GM23338 (cell line): ENCODE data around the gene KDM4B. TPM values are rescaled to one million over a fixed set of nuclear protein-coding genes. Genes with fewer than 3 reads are reported as not detected.

Experiments used
- ATAC-seq: fragments of 200-7000 bp; cut with Tn5 transposase; 3 replicates; pipeline ENCODE4 v1.9.1; 2020
- DNase-seq: peaks from one replicate; pipeline ENCODE4 v3.0.0-alpha.2; 2015; ENCODE audit warnings: low spot score
- H2AFZ ChIP-seq: fragments of 200-600 bp; sonication (generic); 2 replicates; pipeline ENCODE4 v1.8.0; 2016; ENCODE audit warnings: antibody characterized with exemption, mild to moderate bottlenecking, moderate library complexity
- H3F3A ChIP-seq: fragments of 200-600 bp; sonication (generic); replicated peaks from 2 replicates; pipeline ENCODE4 v1.8.0; 2017; ENCODE audit warnings: antibody characterized with exemption, mixed run types, low read depth
- H3K27ac ChIP-seq: fragments of 200-600 bp; sonication (generic); 2 replicates; pipeline ENCODE4 v1.6.1; 2016; ENCODE audit warnings: low read depth
- H3K27me3 ChIP-seq: fragments of 200-600 bp; sonication (generic); 2 replicates; pipeline ENCODE4 v1.8.0; 2016; ENCODE audit warnings: mild to moderate bottlenecking, mixed run types, moderate library complexity; ENCODE audit not compliant: insufficient read depth
- H3K36me3 ChIP-seq: fragments of 200-600 bp; sonication (generic); 2 replicates; pipeline ENCODE4 v1.8.0; 2016; ENCODE audit warnings: mild to moderate bottlenecking; ENCODE audit not compliant: insufficient read depth
- H3K4me1 ChIP-seq: fragments of 200-600 bp; sonication (generic); 2 replicates; pipeline ENCODE4 v1.8.0; 2016; ENCODE audit warnings: mild to moderate bottlenecking, moderate library complexity; ENCODE audit not compliant: insufficient read depth
- H3K4me2 ChIP-seq: fragments of 200-600 bp; sonication (generic); 2 replicates; pipeline ENCODE4 v1.7.1; 2017; ENCODE audit warnings: mixed run types
- H3K4me3 ChIP-seq: fragments of 200-600 bp; sonication (generic); 2 replicates; pipeline ENCODE4 v1.6.1; 2016; ENCODE audit warnings: mixed run types
- H3K79me2 ChIP-seq: fragments of 200-600 bp; sonication (generic); replicated peaks from 2 replicates; pipeline ENCODE4 v1.8.0; 2017; ENCODE audit warnings: mild to moderate bottlenecking; ENCODE audit not compliant: insufficient read depth
- H3K9me2 ChIP-seq: fragments of 200-600 bp; sonication (generic); 2 replicates; pipeline ENCODE4 v1.8.0; 2017; ENCODE audit not compliant: insufficient read depth
- H4K20me1 ChIP-seq: fragments of 200-600 bp; sonication (generic); replicated peaks from 2 replicates; pipeline ENCODE4 v1.8.0; 2017; ENCODE audit warnings: mild to moderate bottlenecking; ENCODE audit not compliant: insufficient read depth
- H3K27ac Mint-ChIP-seq: 2 replicates; pipeline ENCODE4 v1.8.0; 2020; ENCODE audit warnings: inconsistent platforms, mild to moderate bottlenecking, moderate library complexity, mixed read lengths
- H3K27me3 Mint-ChIP-seq: 3 replicates; pipeline ENCODE4 v1.8.0; 2022; ENCODE audit warnings: low read depth, mild to moderate bottlenecking, moderate library complexity, mixed read lengths, inconsistent platforms; ENCODE audit not compliant: insufficient read depth, poor library complexity
- H3K36me3 Mint-ChIP-seq: 3 replicates; pipeline ENCODE4 v1.8.0; 2021; ENCODE audit warnings: low read depth, mild to moderate bottlenecking, inconsistent platforms, moderate library complexity, mixed read lengths
- H3K4me1 Mint-ChIP-seq: 3 replicates; pipeline ENCODE4 v1.8.0; 2020; ENCODE audit warnings: mild to moderate bottlenecking, inconsistent platforms, mixed read lengths
- H3K4me3 Mint-ChIP-seq: 3 replicates; pipeline ENCODE4 v1.8.0; 2021; ENCODE audit warnings: moderate library complexity, mild to moderate bottlenecking, inconsistent platforms, mixed read lengths
- H3K9me3 Mint-ChIP-seq: 3 replicates; pipeline ENCODE4 v1.8.0; 2020; ENCODE audit warnings: moderate library complexity, mild to moderate bottlenecking, inconsistent platforms, mixed read lengths
- CTCF ChIP-seq, 2 experiments: fragments of 200-600 bp in 1 of 2; sonication (generic) in 1 of 2; conservative IDR thresholded peaks; 2 replicates each; pipeline versions ENCODE4 v1.5.1 to v1.6.1; 2016 to 2017; ENCODE audit warnings: antibody characterized with exemption in 2 of 2, low read depth in 2 of 2, mild to moderate bottlenecking in 2 of 2, moderate library complexity in 1 of 2
- ETS1 ChIP-seq: IDR thresholded peaks from 2 replicates; pipeline ENCODE4 v1.6.1; 2016; ENCODE audit warnings: antibody characterized with exemption
- EZH2 ChIP-seq: fragments of 200-600 bp; sonication (generic); IDR thresholded peaks from one replicate; pipeline ENCODE4 v1.8.0; 2017; ENCODE audit warnings: antibody characterized with exemption, mild to moderate bottlenecking, low read depth; ENCODE audit not compliant: unreplicated experiment
- JUNB ChIP-seq: IDR thresholded peaks from one replicate; pipeline ENCODE4 v1.6.1; 2016; ENCODE audit warnings: antibody characterized with exemption; ENCODE audit not compliant: unreplicated experiment
- REST ChIP-seq: IDR thresholded peaks from one replicate; pipeline ENCODE4 v1.6.1; 2018; ENCODE audit warnings: antibody characterized with exemption; ENCODE audit not compliant: unreplicated experiment
- STAT1 ChIP-seq: IDR thresholded peaks from one replicate; pipeline ENCODE4 v1.6.1; 2016; ENCODE audit warnings: antibody characterized with exemption; ENCODE audit not compliant: unreplicated experiment
- ZNF114 ChIP-seq: fragments of 250-450 bp; sonication (Bioruptor Pico); IDR thresholded peaks from 2 replicates; pipeline ENCODE4 v1.5.0; 2020; ENCODE audit warnings: mild to moderate bottlenecking, moderate library complexity
- ZNF331 ChIP-seq: fragments of 250-450 bp; sonication (Bioruptor Pico); IDR thresholded peaks from 2 replicates; pipeline ENCODE4 v1.5.0; 2020; ENCODE audit warnings: low read depth, mild to moderate bottlenecking, moderate library complexity
- polyA plus RNA-seq: library from polyadenylated mRNA; unstranded; fragments of >200 nt; fragmentation: Nextera tagmentation; extraction: Ambion mirVana; gene quantifications from 2 replicates; pipeline ENCODE4 v1.2.1, GENCODE V29; 2016
- total RNA-seq: library from RNA; depleted of rRNA; stranded (reverse); fragments of >200 nt; shearing (Covaris generic); gene quantifications from 2 replicates; pipeline ENCODE4 v1.2.3, GENCODE V29; 2014

KDM4B gene
- total and polyA plus RNA-seq, 2 experiments from 2014 or later: 9.1 to 27.6 TPM

- TF ChIP-seq REST: no peak
- no peak for TF ChIP-seq ZNF114 (CRISPR knock-in tag)
- no peak for TF ChIP-seq STAT1
- TF ChIP-seq ETS1: no peak
- no peak for TF ChIP-seq EZH2
- no peak for TF ChIP-seq ZNF331 (CRISPR knock-in tag)
- TF ChIP-seq CTCF (conservative IDR thresholded peaks at IDR 0.05; ENCODE audit: low read depth in 2 of 2): no peak
- TF ChIP-seq JUNB: no peak
These were observed 86.5 kb downstream of the KDM4B start (continued) for GRCh38 chr19:5055457-5055776.

GRCh38 chr19:5057860-5058259 is 88.9 kb downstream of the KDM4B start:
- no peaks in the 10 kb centered on the region for H3K79me2 ChIP-seq
- no peaks in the 10 kb centered on the region for H3K27me3 ChIP-seq
- Mint-ChIP-seq H3K4me3 (no peak overlapping the region), H3K27me3 (peaks cover 13% of the 10 kb centered on the region), H3K9me3 (peaks cover 6% of the 10 kb centered on the region), H3K4me1 (0 out of 3 replicates have a peak, but pooled peaks cover 3% of the 10 kb centered on the region), H3K36me3 (peaks cover 19% of the 10 kb centered on the region), H3K27ac (peak overlapping the region; percentile 82; the same call in 1 of the 2 replicates)
- no peak overlapping the region for H3K4me3 ChIP-seq
- no peaks in the 10 kb centered on the region for H3K9me2 ChIP-seq
- H3K27ac ChIP-seq: no peak overlapping the region
- H3K4me2 ChIP-seq: no peak overlapping the region
- 0 out of 2 replicates have a peak, but pooled peaks cover 3% of the 10 kb centered on the region for H3K36me3 ChIP-seq
- ATAC-seq: peak; percentile 83
- no peaks in the 10 kb centered on the region for H3K4me1 ChIP-seq
- peak; percentile 46 for DNase-seq
- H2AFZ ChIP-seq: no peak overlapping the region
- no peaks in the 10 kb centered on the region for H3F3A ChIP-seq
- no peaks in the 10 kb centered on the region; the same call in 1 of the 2 replicates for H4K20me1 ChIP-seq
- TF ChIP-seq ETS1 (peak; percentile 36; the same call in 1 of the 2 replicates), ZNF114 (CRISPR knock-in tag) (no peak)
